PC-9 (cell line): ENCODE data around the gene NEURL1B. TPM values are rescaled to one million over a fixed set of nuclear protein-coding genes. Genes with fewer than 3 reads are reported as not detected.

Source experiments
- BruUV-seq: library from RNA; stranded (reverse); fragments of 400-500 nt; replicated peaks from 2 replicates; lab custom pipeline; 2021; lab: Mats Ljungman, UMichigan
- CTCF ChIA-PET: fragments of 300-600 bp; sonication (Branson Sonifier 250); formaldehyde crosslinking; loops from one replicate; lab custom pipeline; 2022; ENCODE audit warnings: antibody characterized with exemption; lab: Charles Lee
- POLR2A ChIA-PET: fragments of 300-600 bp; sonication (Branson Sonifier 250); formaldehyde crosslinking; loops from one replicate; lab custom pipeline; 2022; ENCODE audit warnings: antibody characterized with exemption; ENCODE audit not compliant: unreplicated experiment; lab: Charles Lee
- DNase-seq, 2 experiments: peaks; one replicate each; pipeline versions ENCODE4 v3.0.0 to v3.0.0-alpha.2; 2015 to 2022; ENCODE audit warnings: mixed read lengths in 1 of 2
- H2AFZ ChIP-seq: fragments of 200-600 bp; sonication (generic); 2 replicates; pipeline ENCODE4 v1.8.1; 2017; ENCODE audit warnings: antibody characterized with exemption
- H3F3A ChIP-seq: fragments of 200-600 bp; sonication (generic); 2 replicates; pipeline ENCODE4 v1.8.1; 2017; ENCODE audit warnings: antibody characterized with exemption, mild to moderate bottlenecking, low read depth; ENCODE audit not compliant: insufficient read depth
- H3K27ac ChIP-seq: fragments of 200-600 bp; sonication (generic); 2 replicates; pipeline ENCODE4 v1.6.1; 2016; ENCODE audit warnings: mixed run types
- H3K27me3 ChIP-seq: fragments of 200-600 bp; sonication (generic); 2 replicates; pipeline ENCODE4 v1.6.1; 2016; ENCODE audit warnings: low read depth, mixed run types; ENCODE audit not compliant: insufficient read depth
- H3K36me3 ChIP-seq: fragments of 200-600 bp; sonication (generic); 2 replicates; pipeline ENCODE4 v1.6.1; 2016; ENCODE audit warnings: low read depth, mixed run types
- H3K4me1 ChIP-seq: fragments of 200-600 bp; sonication (generic); replicated peaks from 2 replicates; pipeline ENCODE4 v1.6.1; 2016; ENCODE audit warnings: mixed run types; ENCODE audit not compliant: insufficient read depth
- H3K4me2 ChIP-seq: fragments of 200-600 bp; sonication (generic); 2 replicates; pipeline ENCODE4 v1.6.1; 2017; ENCODE audit warnings: mixed run types
- H3K4me3 ChIP-seq: fragments of 200-600 bp; sonication (generic); 2 replicates; pipeline ENCODE4 v1.6.1; 2016; ENCODE audit warnings: mixed run types
- H3K79me2 ChIP-seq: fragments of 200-600 bp; sonication (generic); 2 replicates; pipeline ENCODE4 v1.6.1; 2017; ENCODE audit warnings: low read depth, mixed run types
- H3K9me2 ChIP-seq: fragments of 200-600 bp; sonication (generic); 2 replicates; pipeline ENCODE4 v1.8.1; 2017; ENCODE audit warnings: mild to moderate bottlenecking; ENCODE audit not compliant: insufficient read depth
- H3K9me3 ChIP-seq: fragments of 200-600 bp; sonication (generic); 2 replicates; pipeline ENCODE4 v1.8.1; 2016; ENCODE audit warnings: low read depth; ENCODE audit not compliant: insufficient read depth
- H4K20me1 ChIP-seq: fragments of 200-600 bp; sonication (generic); 2 replicates; pipeline ENCODE4 v1.8.1; 2017; ENCODE audit not compliant: insufficient read depth
- CTCF ChIP-seq: fragments of 200-600 bp; sonication (generic); conservative IDR thresholded peaks from 2 replicates; pipeline ENCODE4 v1.6.1; 2017; ENCODE audit warnings: mixed run types, antibody characterized with exemption, mild to moderate bottlenecking, moderate library complexity
- EZH2 ChIP-seq: fragments of 200-600 bp; sonication (generic); IDR thresholded peaks from 2 replicates; pipeline ENCODE4 v1.8.0; 2017; ENCODE audit warnings: antibody characterized with exemption, low read depth
- intact Hi-C: fragments of 100-400 bp; cut with micrococcal nuclease; formaldehyde crosslinking; loops from one replicate; pipeline ENCODE4 v1.10.0; 2022; ENCODE audit not compliant: unreplicated experiment
- total RNA-seq: library from RNA; stranded (reverse); gene quantifications from 2 replicates; pipeline ENCODE4 v1.2.3, GENCODE V29; 2021

NEURL1B gene
- total RNA-seq, 1 experiment from 2014 or later = 14.3 TPM

- BruUV-seq = no TSS peak
- no peaks in the 10 kb centered on the region for H3F3A ChIP-seq
- no peaks in the 10 kb centered on the region for H3K36me3 ChIP-seq
- no peak overlapping the region for H3K4me2 ChIP-seq
- H3K27ac ChIP-seq = no peak overlapping the region
- no peaks in the 10 kb centered on the region for H3K4me1 ChIP-seq
- H2AFZ ChIP-seq = no peak overlapping the region
- H3K9me3 ChIP-seq = no peaks in the 10 kb centered on the region
- H3K27me3 ChIP-seq = peaks cover 30% of the 10 kb centered on the region; the same call in 1 of the 2 replicates
- ChIA-PET POLR2A (no interaction called here), CTCF (no interaction called here)
- H3K79me2 ChIP-seq = no peaks in the 10 kb centered on the region
- no peaks in the 10 kb centered on the region for H3K9me2 ChIP-seq
- intact Hi-C loops = no loop called here
- no peaks in the 10 kb centered on the region for H4K20me1 ChIP-seq
- no peak overlapping the region for H3K4me3 ChIP-seq
- DNase-seq = no peak
- no peak for TF ChIP-seq CTCF
- TF ChIP-seq EZH2 = no peak
Measured at GRCh38 chr5:172624996-172625964, 15.8 kb upstream of the NEURL1B start.

- no peaks in the 10 kb centered on the region for H3F3A ChIP-seq
- no peak overlapping the region for H3K27ac ChIP-seq
- H3K79me2 ChIP-seq = no peaks in the 10 kb centered on the region
- intact Hi-C loops = no loop called here
- H3K4me3 ChIP-seq = no peak overlapping the region
- BruUV-seq = no TSS peak
- CTCF ChIA-PET = no interaction called here
- no peak for TF ChIP-seq EZH2
- no peak for TF ChIP-seq CTCF
- no peak overlapping the region for H2AFZ ChIP-seq
- H3K9me3 ChIP-seq = no peaks in the 10 kb centered on the region
- DNase-seq = no peak
- H3K9me2 ChIP-seq = no peaks in the 10 kb centered on the region
- no peak overlapping the region for H3K4me2 ChIP-seq
- H3K4me1 ChIP-seq = no peaks in the 10 kb centered on the region
- no peaks in the 10 kb centered on the region for H4K20me1 ChIP-seq
- POLR2A ChIA-PET = no interaction called here
- no peaks in the 10 kb centered on the region for H3K36me3 ChIP-seq
- H3K27me3 ChIP-seq = peaks cover 25% of the 10 kb centered on the region; the same call in 1 of the 2 replicates
Measured at GRCh38 chr5:172626031-172626581, 15.0 kb upstream of the NEURL1B start.

- no peaks in the 10 kb centered on the region for H3K9me2 ChIP-seq
- peaks cover 12% of the 10 kb centered on the region; the same call in 1 of the 2 replicates for H3K27me3 ChIP-seq
- no peak for DNase-seq
- POLR2A ChIA-PET = no interaction called here
- H2AFZ ChIP-seq = no peak overlapping the region
- CTCF ChIA-PET = no interaction called here
- H3K4me2 ChIP-seq = no peak overlapping the region
- no TSS peak for BruUV-seq
- H3K4me1 ChIP-seq = no peaks in the 10 kb centered on the region
- H3K27ac ChIP-seq = no peak overlapping the region
- TF ChIP-seq CTCF = no peak
- TF ChIP-seq EZH2 = no peak
- H3K79me2 ChIP-seq = no peaks in the 10 kb centered on the region
- intact Hi-C loops = no loop called here
- H3K36me3 ChIP-seq = no peaks in the 10 kb centered on the region
- H3F3A ChIP-seq = no peaks in the 10 kb centered on the region
- H3K9me3 ChIP-seq = no peaks in the 10 kb centered on the region
- no peaks in the 10 kb centered on the region for H4K20me1 ChIP-seq
- H3K4me3 ChIP-seq = no peak overlapping the region
Measured at GRCh38 chr5:172630082-172630481, 11.0 kb upstream of the NEURL1B start.
